ENCODE data around the gene FKBP2. TPM values are rescaled to one million over a fixed set of nuclear protein-coding genes. Genes with fewer than 3 reads are reported as not detected.

Gene FKBP2
- total and polyA plus RNA-seq, 2 of the 13 experiments (the other 11 are each of a cell fraction or from before 2014, with no cell fraction given) = 30.1 to 53.3 TPM

- peak; percentile 64; the same call in 1 of the 2 replicates for TF ChIP-seq ZBTB43 (CRISPR knock-in tag; conservative IDR thresholded peaks at IDR 0.05)
- TF ChIP-seq MTA3 (CRISPR knock-in tag; IDR thresholded peaks at IDR 0.05) = no peak
- no peak for TF ChIP-seq GPN1 (CRISPR knock-in tag; IDR thresholded peaks at IDR 0.05; ENCODE audit: borderline replicate concordance)
- no peak for TF ChIP-seq JUN (CRISPR knock-in tag; IDR thresholded peaks at IDR 0.05)
- no peak for TF ChIP-seq CREBL2 (CRISPR knock-in tag; IDR thresholded peaks at IDR 0.05; ENCODE audit: borderline replicate concordance)
- TF ChIP-seq MZF1 (CRISPR knock-in tag; IDR thresholded peaks at IDR 0.05; ENCODE audit: borderline replicate concordance) = no peak
- TF ChIP-seq ZBTB4 (CRISPR knock-in tag; IDR thresholded peaks at IDR 0.05; ENCODE audit: borderline replicate concordance) = no peak
- TF ChIP-seq RBAK (CRISPR knock-in tag; IDR thresholded peaks at IDR 0.05) = no peak
- TF ChIP-seq ZBTB8A (CRISPR knock-in tag; IDR thresholded peaks at IDR 0.05; ENCODE audit: borderline replicate concordance, low read depth) = no peak
- TF ChIP-seq ZNF138 (CRISPR knock-in tag; IDR thresholded peaks at IDR 0.05; ENCODE audit: low read depth) = no peak
- no peak for TF ChIP-seq ZBTB21 (CRISPR knock-in tag; IDR thresholded peaks at IDR 0.05)
- peak; percentile 30; the same call in 1 of the 2 replicates for TF ChIP-seq KDM3A (CRISPR knock-in tag; IDR thresholded peaks at IDR 0.05; ENCODE audit: low read depth)
- TF ChIP-seq CEBPG (CRISPR knock-in tag; IDR thresholded peaks at IDR 0.05) = no peak
- no peak for TF ChIP-seq ZNF496 (CRISPR knock-in tag; IDR thresholded peaks at IDR 0.05; ENCODE audit: insufficient replicate concordance)
- TF ChIP-seq LBX2 (CRISPR knock-in tag; IDR thresholded peaks at IDR 0.05; ENCODE audit: borderline replicate concordance) = no peak
- no peak for TF ChIP-seq MBD4 (IDR thresholded peaks at IDR 0.05; ENCODE audit: borderline replicate concordance, low read length)
- no peak for TF ChIP-seq ZFP62 (CRISPR knock-in tag; IDR thresholded peaks at IDR 0.05)
- no peak for TF ChIP-seq PLRG1 (conservative IDR thresholded peaks at IDR 0.05)
- TF ChIP-seq SIN3A (IDR thresholded peaks at IDR 0.05; ENCODE audit: borderline replicate concordance, low read depth, low read length) = no peak; the same call in 1 of the 2 replicates
- no peak for TF ChIP-seq FOXC1 (CRISPR knock-in tag; IDR thresholded peaks at IDR 0.05; ENCODE audit: borderline replicate concordance)
- TF ChIP-seq DR1 (CRISPR knock-in tag; IDR thresholded peaks at IDR 0.05) = peak; percentile 86
- peak; percentile 78; the same call in 1 of the 2 replicates for TF ChIP-seq KLF15 (CRISPR knock-in tag; IDR thresholded peaks at IDR 0.05; ENCODE audit: borderline replicate concordance)
- peak; percentile 88 for TF ChIP-seq ZNF772 (CRISPR knock-in tag; IDR thresholded peaks at IDR 0.05)
- TF ChIP-seq ZNF350 (CRISPR knock-in tag; IDR thresholded peaks at IDR 0.05; ENCODE audit: borderline replicate concordance, low read depth) = peak; percentile 40; the same call in 1 of the 2 replicates
- peak; percentile 64 for TF ChIP-seq MAX (IDR thresholded peaks at IDR 0.05)
- TF ChIP-seq ZNF30 (CRISPR knock-in tag; IDR thresholded peaks at IDR 0.05) = no peak
Measured at GRCh38 chr11:64225608-64226506, 15.0 kb upstream of the FKBP2 start, which contains the start of the genes NUDT22 and TRPT1 (continued).

Measured in HepG2 (cell line).